NCI-H345 (cell line): ENCODE measurements around the gene TNRC6A.
"Not testable (repeated sequence)": the region's sequence is repeated elsewhere in the genome, so short reads cannot be mapped to it uniquely, and the experiment has no call there.

ENCODE experiments used
- DNase-seq: peaks from one replicate; lab custom pipeline; 2025; lab: John Stamatoyannopoulos, UW

TNRC6A gene

DNA sequence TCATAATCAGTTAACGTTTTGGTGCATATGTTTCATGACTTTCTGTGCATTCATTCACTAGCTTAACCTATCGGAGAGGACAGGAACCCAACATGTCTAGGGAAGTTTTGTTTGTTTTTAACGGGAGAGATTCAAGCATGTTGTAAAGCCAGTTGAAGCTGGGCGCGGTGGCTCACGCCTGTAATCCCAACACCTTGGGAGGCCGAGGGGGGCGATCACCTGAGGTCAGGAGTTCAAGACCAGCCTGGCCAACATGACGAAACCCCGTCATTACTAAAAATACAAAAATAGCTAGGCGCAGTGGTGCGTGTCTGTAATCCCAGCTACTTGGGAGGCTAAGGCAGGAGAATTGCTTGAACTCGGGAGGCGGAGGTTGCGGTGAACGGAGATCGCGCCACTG is 1.4 kb upstream of the TNRC6A start:
- no peak for DNase-seq

- DNase-seq = no peak
Measured at GRCh38 chr16:24728891-24729242, 584 bp upstream of the TNRC6A start.

DNA sequence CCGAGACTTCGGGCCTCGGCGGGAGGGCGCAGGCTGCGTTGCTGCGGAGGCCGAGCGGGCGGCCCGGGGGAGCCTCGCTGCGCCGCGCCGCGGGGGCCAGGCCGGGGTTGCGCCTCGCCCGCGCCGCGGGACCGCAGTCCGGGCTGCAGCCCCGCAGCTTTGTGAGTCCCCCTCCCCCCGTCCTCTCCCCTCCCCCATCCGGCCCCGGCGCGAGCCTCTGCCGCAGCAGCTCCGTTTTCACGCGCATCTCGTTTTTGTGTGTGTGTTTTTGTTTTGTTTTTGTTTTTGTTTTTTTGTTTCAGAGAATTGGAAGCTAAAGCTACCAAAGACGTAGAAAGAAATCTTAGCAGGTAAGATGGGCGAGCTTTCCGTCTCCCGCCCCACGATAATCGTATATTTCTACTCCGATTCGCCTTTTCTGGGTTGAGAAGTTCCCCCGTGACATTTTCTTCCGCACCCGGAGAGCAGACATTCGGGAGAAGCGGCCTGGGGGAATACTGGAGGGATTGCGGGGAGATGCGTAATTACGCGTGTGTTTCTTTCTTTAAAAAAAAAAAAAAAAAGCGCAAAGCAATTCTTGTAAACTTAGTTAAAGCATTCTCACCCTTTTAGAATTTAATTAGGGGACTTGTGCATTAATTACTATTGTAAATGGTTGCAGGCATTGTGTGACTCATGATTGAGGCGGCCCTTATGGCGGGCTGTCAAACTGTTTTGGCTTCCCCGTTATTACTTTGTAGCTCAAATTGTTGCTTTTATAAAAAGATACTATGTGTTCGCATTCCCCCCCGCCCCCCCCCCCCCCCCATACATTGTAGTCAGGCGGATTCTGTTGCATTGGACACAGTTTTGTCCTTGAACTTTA is 732 bp downstream of the TNRC6A start:
- peak; percentile 48 for DNase-seq

- no peak for DNase-seq
Measured at GRCh38 chr16:24730914-24731313, 1.5 kb downstream of the TNRC6A start.

GRCh38 chr16:24731722-24732419 is 2.4 kb downstream of the TNRC6A start:
- DNase-seq = no peak

- no peak for DNase-seq
Measured at GRCh38 chr16:24734382-24734781, 4.9 kb downstream of the TNRC6A start.

DNA sequence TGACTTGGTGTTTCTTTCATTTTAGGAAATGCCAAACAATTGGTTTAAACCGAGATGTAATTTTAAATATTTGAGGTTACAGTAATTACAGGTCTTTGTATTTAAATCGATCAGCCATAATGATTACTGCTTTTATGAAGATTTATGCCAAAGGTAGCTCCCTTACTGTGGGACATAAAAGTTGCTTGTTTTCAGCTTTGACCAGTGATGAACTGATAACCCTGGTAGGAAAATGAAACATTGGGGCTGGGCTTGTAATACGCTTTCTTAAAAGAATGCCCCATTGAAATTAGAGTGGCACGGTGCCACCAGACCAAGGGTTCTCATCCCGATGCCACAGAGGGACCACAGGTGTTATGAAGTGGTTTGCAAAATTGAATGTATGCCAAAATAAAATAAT is 7.3 kb downstream of the TNRC6A start:
- DNase-seq = no peak

DNA sequence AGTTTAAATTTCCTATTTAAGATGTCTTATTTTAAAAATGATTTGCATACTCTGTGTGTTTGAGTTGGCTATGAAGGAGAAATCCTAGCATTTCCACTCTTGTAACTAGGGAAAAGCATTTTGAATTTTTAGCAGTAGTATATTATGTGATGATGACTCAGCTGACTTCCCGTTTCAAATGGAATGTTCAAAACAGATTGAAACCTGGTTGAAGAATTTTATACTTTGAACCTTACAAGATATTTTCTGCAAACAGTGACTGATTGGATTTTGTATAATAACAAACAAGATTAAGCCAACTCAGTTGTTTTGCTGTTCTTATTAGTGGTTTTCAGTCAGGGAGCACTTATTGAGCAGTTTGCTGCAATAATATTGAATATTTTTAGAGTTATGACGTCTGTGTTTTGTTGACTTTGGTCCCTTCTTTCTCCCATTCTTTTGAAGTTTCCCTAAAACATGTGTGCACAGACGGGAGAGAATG is 8.0 kb downstream of the TNRC6A start:
- DNase-seq = no peak

GRCh38 chr16:24737916-24738594 is 8.6 kb downstream of the TNRC6A start:
- no peak for DNase-seq

- no peak for DNase-seq
Measured at GRCh38 chr16:24738895-24739294, 9.4 kb downstream of the TNRC6A start.

- no peak for DNase-seq
Measured at GRCh38 chr16:24741862-24742261, 12.4 kb downstream of the TNRC6A start.

- not testable (repeated sequence) for DNase-seq
Measured at GRCh38 chr16:24742610-24743009, 13.2 kb downstream of the TNRC6A start.

- DNase-seq = no peak
Measured at GRCh38 chr16:24745391-24745790, 15.9 kb downstream of the TNRC6A start.

- DNase-seq = no peak
Measured at GRCh38 chr16:24745791-24746190, 16.3 kb downstream of the TNRC6A start.

DNA sequence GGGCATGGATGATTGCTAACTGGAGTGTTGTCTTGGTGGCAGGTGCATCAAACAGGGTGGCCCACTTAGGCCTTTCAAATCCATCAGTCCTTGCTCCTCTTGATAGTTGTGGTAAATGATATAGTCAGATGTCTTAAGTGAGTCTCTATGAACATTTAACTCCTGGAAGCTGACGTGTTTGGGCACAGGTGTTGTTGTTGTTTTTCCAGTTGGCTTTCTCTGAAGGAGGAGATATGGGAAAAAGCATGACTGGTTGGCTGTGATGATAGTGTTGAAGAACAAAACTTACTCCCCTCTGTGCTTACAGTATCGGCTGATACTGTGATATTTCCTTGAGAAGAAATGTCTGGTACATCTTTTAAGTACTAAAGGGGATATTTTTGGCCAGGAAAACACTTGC is 18.0 kb downstream of the TNRC6A start:
- DNase-seq = peak; percentile 58

GRCh38 chr16:24748242-24748641 is 18.8 kb downstream of the TNRC6A start:
- DNase-seq = no peak

GRCh38 chr16:24749310-24749709 is 19.9 kb downstream of the TNRC6A start:
- DNase-seq = no peak

DNA sequence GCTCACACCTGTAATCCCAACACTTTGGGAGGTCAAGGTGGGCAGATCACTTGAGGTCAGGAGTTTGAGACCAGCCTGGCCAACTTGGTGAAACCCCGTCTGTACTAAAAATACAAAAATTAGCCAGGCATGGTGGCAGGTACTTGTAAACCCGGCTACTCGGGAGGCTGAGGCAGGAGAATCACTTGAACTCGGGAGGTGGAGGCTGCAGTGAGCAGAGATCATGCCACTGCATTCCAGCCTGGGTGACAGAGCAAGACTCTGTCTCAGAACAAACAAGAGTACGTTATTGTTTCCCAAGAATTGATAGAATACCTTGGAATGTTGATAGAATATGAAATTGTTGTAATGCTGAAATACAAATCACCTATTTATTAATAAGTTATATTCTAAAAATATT is 20.4 kb downstream of the TNRC6A start:
- not testable (repeated sequence) for DNase-seq

- no peak for DNase-seq
Measured at GRCh38 chr16:24753000-24753399, 23.5 kb downstream of the TNRC6A start.

DNA sequence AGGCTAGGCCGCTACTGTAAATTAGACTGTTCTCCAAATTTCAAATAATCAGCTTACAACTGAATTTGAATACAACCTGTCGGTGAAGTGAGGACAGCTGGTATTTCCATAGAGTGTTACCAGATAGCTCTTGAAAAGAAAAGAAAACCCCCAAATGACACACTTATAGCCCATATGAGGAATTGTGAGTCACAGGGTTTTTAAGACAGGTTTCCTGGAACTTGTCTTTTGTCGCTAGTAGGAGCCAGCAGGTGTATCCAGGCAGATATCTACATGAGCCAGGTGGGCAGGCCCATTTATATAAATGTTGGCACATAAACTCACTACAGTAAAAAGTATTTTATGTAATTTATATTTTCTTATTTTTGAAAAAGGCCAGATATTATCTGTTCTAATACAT is 24.0 kb downstream of the TNRC6A start:
- no peak for DNase-seq

- no peak for DNase-seq
Measured at GRCh38 chr16:24754543-24754942, 25.1 kb downstream of the TNRC6A start.

DNA sequence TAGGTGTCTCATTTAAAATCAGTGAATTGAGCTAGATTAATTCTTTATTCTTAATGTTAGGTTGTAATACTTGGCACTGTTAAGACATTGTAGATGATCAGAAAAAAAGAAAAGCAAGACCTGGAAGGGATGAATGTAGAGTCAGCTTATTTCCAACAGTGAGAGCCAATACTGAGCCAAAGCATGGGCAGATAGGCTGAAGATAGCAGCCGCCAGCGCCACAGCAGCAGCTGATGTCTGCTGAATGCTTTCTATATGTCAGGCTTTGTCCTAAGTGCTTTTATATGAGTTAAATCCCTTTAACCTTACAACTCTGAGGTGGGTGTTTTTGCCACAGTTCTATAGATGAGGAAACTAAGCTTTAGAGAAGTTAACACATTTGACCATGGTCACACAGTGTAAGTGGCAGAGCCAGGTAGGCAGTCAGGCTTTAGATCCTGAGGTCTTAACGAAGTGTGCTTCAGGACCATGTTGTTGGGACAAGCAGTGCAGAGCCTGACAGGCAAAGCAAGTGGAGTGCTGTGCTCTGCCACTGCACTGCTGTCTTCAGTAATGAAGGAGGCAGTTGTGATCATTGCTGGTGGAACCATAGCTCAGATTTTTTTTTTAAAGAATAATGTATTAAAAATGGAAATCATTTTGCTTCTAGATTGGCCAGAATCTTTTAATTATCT is 25.9 kb downstream of the TNRC6A start:
- no peak for DNase-seq
